WTC11 (cell line): ENCODE results near the gene PIKFYVE. TPM values are rescaled to one million over a fixed set of nuclear protein-coding genes. Genes with fewer than 3 reads are reported as not detected.
A peak's percentile ranks its signal among the peaks of the same experiment; 100 is the strongest.
"Not testable (repeated sequence)": the region's sequence is repeated elsewhere in the genome, so short reads cannot be mapped to it uniquely, and the experiment has no call there.

Experiments used
- ATAC-seq: fragments of 200-7000 bp; cut with Tn5 transposase; 2 replicates; pipeline ENCODE4 v1.10.0; 2021; ENCODE audit warnings: mild to moderate bottlenecking, moderate library complexity
- CTCF ChIA-PET: fragments of 300-600 bp; sonication (Branson Sonifier 250); formaldehyde crosslinking; loops from one replicate; lab custom pipeline; 2021; ENCODE audit warnings: antibody characterized with exemption; lab: Charles Lee
- POLR2A ChIA-PET: fragments of 350-600 bp; sonication (Branson Sonifier 250); formaldehyde crosslinking; loops from one replicate; lab custom pipeline; 2021; ENCODE audit warnings: antibody characterized with exemption; lab: Charles Lee
- DNase-seq: peaks from one replicate; pipeline ENCODE4 v3.0.0; 2021; ENCODE audit warnings: low spot score
- H3K27ac Mint-ChIP-seq: 2 replicates; pipeline ENCODE4 v1.8.0; 2021; ENCODE audit warnings: mixed read lengths
- H3K27me3 Mint-ChIP-seq: 2 replicates; pipeline ENCODE4 v1.8.0; 2021; ENCODE audit warnings: low read depth, mild to moderate bottlenecking, moderate library complexity, mixed read lengths
- H3K36me3 Mint-ChIP-seq: 2 replicates; pipeline ENCODE4 v1.8.0; 2021; ENCODE audit warnings: mixed read lengths
- H3K4me1 Mint-ChIP-seq: 2 replicates; pipeline ENCODE4 v1.8.0; 2022; ENCODE audit warnings: mixed read lengths
- H3K4me3 Mint-ChIP-seq: 2 replicates; pipeline ENCODE4 v1.8.0; 2021; ENCODE audit warnings: mild to moderate bottlenecking, moderate library complexity, mixed read lengths
- H3K9me3 Mint-ChIP-seq: 2 replicates; pipeline ENCODE4 v1.8.0; 2021; ENCODE audit warnings: mixed read lengths
- ARID4B ChIP-seq: sonication (generic); formaldehyde crosslinking; IDR thresholded peaks from 2 replicates; pipeline ENCODE4 v1.8.0; 2023; ENCODE audit warnings: missing genetic modification reagents, mild to moderate bottlenecking, borderline replicate concordance
- CDX4 ChIP-seq: fragments of 250-450 bp; sonication (Bioruptor Pico); IDR thresholded peaks from 2 replicates; pipeline ENCODE4 v1.9.0; 2021; ENCODE audit warnings: moderate library complexity, mild to moderate bottlenecking, inconsistent platforms, borderline replicate concordance
- E2F5 ChIP-seq: sonication (generic); formaldehyde crosslinking; IDR thresholded peaks from 2 replicates; pipeline ENCODE4 v1.8.1; 2022; ENCODE audit warnings: mild to moderate bottlenecking, moderate library complexity, missing genetic modification reagents
- ELF4 ChIP-seq: sonication (generic); formaldehyde crosslinking; IDR thresholded peaks from 2 replicates; pipeline ENCODE4 v1.8.1; 2022; ENCODE audit warnings: low read depth, mild to moderate bottlenecking, moderate library complexity, missing genetic modification reagents
- FOXK1 ChIP-seq: sonication (generic); formaldehyde crosslinking; IDR thresholded peaks from 2 replicates; pipeline ENCODE4 v1.8.0; 2022; ENCODE audit warnings: mild to moderate bottlenecking, moderate library complexity, missing genetic modification reagents
- FOXP4 ChIP-seq: sonication (generic); formaldehyde crosslinking; IDR thresholded peaks from 2 replicates; pipeline ENCODE4 v1.8.0; 2022; ENCODE audit warnings: mild to moderate bottlenecking, missing genetic modification reagents
- JUN ChIP-seq: sonication (generic); formaldehyde crosslinking; IDR thresholded peaks from 2 replicates; pipeline ENCODE4 v1.8.0; 2023; ENCODE audit warnings: mild to moderate bottlenecking, missing genetic modification reagents
- KAT7 ChIP-seq: sonication (generic); formaldehyde crosslinking; IDR thresholded peaks from 2 replicates; pipeline ENCODE4 v1.8.1; 2023; ENCODE audit warnings: missing genetic modification reagents, mild to moderate bottlenecking, borderline replicate concordance
- MAX ChIP-seq: sonication (generic); formaldehyde crosslinking; IDR thresholded peaks from 2 replicates; pipeline ENCODE4 v1.8.0; 2022; ENCODE audit warnings: mild to moderate bottlenecking, missing genetic modification reagents
- MLX ChIP-seq: sonication (generic); formaldehyde crosslinking; IDR thresholded peaks from 2 replicates; pipeline ENCODE4 v1.8.1; 2023; ENCODE audit warnings: mild to moderate bottlenecking, missing genetic modification reagents, moderate library complexity
- MYBL2 ChIP-seq: sonication (generic); formaldehyde crosslinking; IDR thresholded peaks from 2 replicates; pipeline ENCODE4 v1.8.1; 2023; ENCODE audit warnings: mild to moderate bottlenecking, moderate library complexity, missing genetic modification reagents
- OVOL2 ChIP-seq: fragments of 250-450 bp; sonication (Bioruptor Pico); IDR thresholded peaks from 2 replicates; pipeline ENCODE4 v1.9.0; 2021; ENCODE audit warnings: mild to moderate bottlenecking, borderline replicate concordance
- USF1 ChIP-seq: sonication (generic); formaldehyde crosslinking; IDR thresholded peaks from 2 replicates; pipeline ENCODE4 v1.8.0; 2022; ENCODE audit warnings: mild to moderate bottlenecking, missing genetic modification reagents
- ZBTB21 ChIP-seq: sonication (generic); formaldehyde crosslinking; IDR thresholded peaks from 2 replicates; pipeline ENCODE4 v1.8.1; 2023; ENCODE audit warnings: mild to moderate bottlenecking, missing genetic modification reagents, borderline replicate concordance
- ZNF281 ChIP-seq: sonication (generic); formaldehyde crosslinking; IDR thresholded peaks from 2 replicates; pipeline ENCODE4 v1.8.0; 2023; ENCODE audit warnings: mild to moderate bottlenecking, missing genetic modification reagents
- ZNF423 ChIP-seq: fragments of 250-450 bp; sonication (Bioruptor Pico); IDR thresholded peaks from 2 replicates; pipeline ENCODE4 v2.1.2; 2022; ENCODE audit warnings: mild to moderate bottlenecking, moderate library complexity
- total RNA-seq: library from RNA; stranded (reverse); gene quantifications from 3 replicates; pipeline ENCODE4 v1.2.3, GENCODE V29; 2021

The PIKFYVE gene
- total RNA-seq, 1 experiment from 2014 or later = 36.1 TPM

- no peak for TF ChIP-seq CDX4
- TF ChIP-seq E2F5 (CRISPR knock-in tag) = peak; percentile 77
- TF ChIP-seq ZNF281 = peak; percentile 76; the same call in 1 of the 2 replicates
- TF ChIP-seq ZBTB21 = peak; percentile 42; the same call in 1 of the 2 replicates
- no peak; the same call in 1 of the 2 replicates for TF ChIP-seq ARID4B (CRISPR knock-in tag)
- no peak for TF ChIP-seq MLX (CRISPR knock-in tag)
- TF ChIP-seq ZNF423 (CRISPR knock-in tag) = peak; percentile 99
- TF ChIP-seq USF1 (CRISPR knock-in tag) = peak; percentile 82; the same call in 1 of the 2 replicates
Observed at GRCh38 chr2:208265801-208266552, at the start of gene PIKFYVE (continued).

GRCh38 chr2:208221873-208222272, 44.2 kb upstream of the PIKFYVE start:
- H3K4me3 Mint-ChIP-seq, ATAC-seq, POLR2A ChIA-PET, CTCF ChIA-PET, H3K27me3 Mint-ChIP-seq, H3K4me1 Mint-ChIP-seq, H3K27ac Mint-ChIP-seq, H3K9me3 Mint-ChIP-seq, DNase-seq, H3K36me3 Mint-ChIP-seq: not testable (repeated sequence)

GRCh38 chr2:208222351-208222750, 43.7 kb upstream of the PIKFYVE start:
- POLR2A ChIA-PET = no interaction called here
- Mint-ChIP-seq H3K9me3 (peaks cover 6% of the 10 kb centered on the region), H3K4me3 (no peak overlapping the region), H3K4me1 (no peaks in the 10 kb centered on the region), H3K36me3 (no peaks in the 10 kb centered on the region; the same call in none of the 2 replicates), H3K27me3 (peaks cover 4% of the 10 kb centered on the region; the same call in 1 of the 2 replicates), H3K27ac (no peak overlapping the region)
- DNase-seq (no peak), ATAC-seq (no peak)
- CTCF ChIA-PET = no interaction called here
- TF ChIP-seq FOXP4 (CRISPR knock-in tag) (no peak), OVOL2 (CRISPR knock-in tag) (no peak), MYBL2 (no peak), KAT7 (CRISPR knock-in tag) (no peak), ELF4 (CRISPR knock-in tag) (no peak), MAX (CRISPR knock-in tag) (no peak), FOXK1 (no peak), MLX (CRISPR knock-in tag) (no peak), JUN (CRISPR knock-in tag) (no peak)
